Measurements from ENCODE around the gene DSCAML1.

GRCh38 chr11:117713538-117713991 is 83.5 kb downstream of the DSCAML1 start:
- TF ChIP-seq CTCF (IDR thresholded peaks at IDR 0.05) (no peak), POLR2A (IDR thresholded peaks at IDR 0.05) (no peak)
